GM04504 (cell line): ENCODE data around the gene PET100.

Source experiments
- DNase-seq: peaks from one replicate; pipeline ENCODE4 v3.0.0-alpha.2; 2012; ENCODE audit warnings: low read depth

The PET100 gene

DNA sequence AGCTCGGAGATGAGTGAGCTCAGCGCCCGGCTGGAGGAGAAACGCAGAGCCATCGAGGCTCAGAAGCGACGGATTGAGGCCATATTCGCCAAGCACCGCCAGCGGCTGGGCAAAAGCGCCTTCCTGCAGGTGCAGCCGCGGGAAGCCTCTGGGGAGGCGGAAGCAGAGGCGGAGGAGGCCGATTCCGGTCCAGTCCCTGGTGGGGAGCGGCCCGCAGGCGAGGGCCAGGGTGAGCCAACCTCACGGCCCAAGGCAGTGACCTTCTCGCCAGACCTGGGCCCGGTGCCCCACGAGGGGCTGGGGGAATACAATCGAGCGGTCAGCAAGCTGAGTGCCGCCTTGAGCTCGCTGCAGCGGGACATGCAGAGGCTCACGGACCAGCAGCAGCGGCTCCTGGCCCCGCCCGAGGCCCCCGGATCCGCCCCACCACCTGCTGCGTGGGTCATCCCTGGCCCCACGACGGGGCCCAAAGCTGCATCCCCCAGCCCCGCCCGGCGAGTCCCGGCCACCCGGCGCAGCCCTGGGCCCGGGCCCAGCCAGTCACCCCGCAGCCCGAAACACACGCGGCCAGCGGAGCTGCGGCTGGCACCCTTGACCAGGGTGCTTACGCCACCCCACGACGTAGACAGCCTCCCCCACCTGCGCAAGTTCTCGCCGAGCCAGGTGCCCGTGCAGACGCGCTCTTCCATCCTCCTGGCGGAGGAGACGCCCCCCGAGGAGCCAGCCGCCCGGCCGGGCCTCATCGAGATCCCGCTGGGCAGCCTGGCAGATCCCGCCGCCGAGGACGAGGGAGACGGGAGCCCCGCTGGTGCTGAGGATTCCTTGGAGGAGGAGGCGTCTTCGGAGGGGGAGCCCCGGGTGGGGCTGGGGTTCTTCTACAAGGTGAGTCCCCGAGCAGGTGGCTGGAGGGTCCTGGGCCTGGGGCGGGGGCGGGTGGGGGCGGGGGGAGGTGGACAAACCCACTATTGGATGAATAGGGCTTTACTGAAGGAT lies 17.0 kb upstream of the PET100 start:
- no peak for DNase-seq

DNA sequence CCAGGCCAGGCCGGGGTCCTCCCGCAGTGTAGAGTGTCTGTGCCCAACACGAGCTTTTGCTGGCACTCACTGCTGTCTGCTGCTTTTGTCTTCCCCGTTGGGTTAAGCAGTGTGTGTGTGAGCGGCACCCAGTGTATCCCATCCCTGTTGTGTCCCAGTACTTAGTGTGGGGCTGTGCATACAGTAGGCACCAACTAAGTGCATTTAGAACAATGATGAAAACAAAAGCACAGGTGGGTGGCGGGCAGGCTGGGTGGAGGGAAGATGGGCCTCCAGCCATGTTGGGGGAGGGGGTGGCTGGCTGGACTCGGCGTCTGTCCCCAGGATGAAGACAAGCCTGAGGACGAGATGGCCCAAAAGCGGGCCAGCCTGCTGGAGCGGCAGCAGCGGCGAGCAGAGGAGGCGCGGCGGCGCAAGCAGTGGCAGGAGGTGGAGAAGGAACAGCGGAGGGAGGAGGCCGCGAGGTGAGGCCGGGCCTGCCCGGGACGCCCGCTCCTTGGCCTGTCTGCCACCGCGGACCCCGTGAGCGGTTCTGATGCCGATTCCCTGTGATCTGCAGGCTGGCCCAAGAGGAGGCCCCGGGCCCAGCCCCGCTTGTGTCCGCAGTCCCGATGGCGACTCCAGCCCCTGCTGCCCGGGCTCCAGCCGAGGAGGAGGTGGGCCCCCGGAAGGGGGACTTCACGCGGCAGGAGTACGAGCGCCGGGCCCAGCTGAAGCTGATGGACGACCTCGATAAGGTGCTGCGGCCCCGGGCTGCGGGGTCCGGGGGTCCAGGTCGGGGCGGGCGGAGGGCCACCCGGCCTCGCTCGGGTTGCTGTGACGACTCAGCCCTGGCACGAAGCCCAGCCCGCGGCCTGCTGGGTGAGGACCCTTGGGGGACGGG lies 14.5 kb upstream of the PET100 start:
- DNase-seq = no peak

DNA sequence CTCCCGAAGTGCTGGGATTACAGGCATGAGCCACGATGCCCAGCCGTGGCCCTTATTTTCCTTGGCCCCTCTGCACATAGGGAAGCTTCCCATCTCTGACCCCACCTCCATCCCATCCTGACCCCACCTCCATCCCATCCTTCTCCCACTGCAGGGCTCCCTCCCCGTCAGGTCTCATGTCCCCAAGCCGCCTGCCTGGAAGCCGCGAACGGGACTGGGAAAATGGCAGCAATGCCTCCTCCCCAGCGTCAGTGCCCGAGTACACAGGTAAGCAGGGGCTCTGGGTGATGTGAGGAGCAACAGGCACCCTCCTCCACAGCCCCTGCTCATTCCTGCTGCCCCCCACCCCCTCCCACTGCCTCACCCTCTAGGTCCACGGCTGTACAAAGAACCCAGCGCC lies 12.4 kb upstream of the PET100 start:
- no peak for DNase-seq

DNA sequence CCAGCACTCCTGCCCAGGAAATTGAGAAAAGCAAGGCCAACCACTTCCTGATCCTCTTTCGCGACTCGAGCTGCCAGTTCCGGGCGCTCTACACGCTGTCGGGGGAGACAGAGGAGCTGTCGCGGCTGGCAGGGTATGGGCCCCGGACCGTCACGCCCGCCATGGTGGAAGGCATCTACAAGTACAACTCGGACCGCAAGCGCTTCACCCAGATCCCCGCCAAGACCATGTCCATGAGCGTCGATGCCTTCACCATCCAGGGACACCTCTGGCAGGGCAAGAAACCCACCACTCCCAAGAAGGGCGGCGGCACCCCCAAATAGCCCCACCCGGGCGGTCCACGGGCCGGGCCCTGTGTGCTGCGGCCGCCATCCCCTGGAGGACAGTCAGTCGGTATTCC lies 11.9 kb upstream of the PET100 start:
- DNase-seq = no peak

DNA sequence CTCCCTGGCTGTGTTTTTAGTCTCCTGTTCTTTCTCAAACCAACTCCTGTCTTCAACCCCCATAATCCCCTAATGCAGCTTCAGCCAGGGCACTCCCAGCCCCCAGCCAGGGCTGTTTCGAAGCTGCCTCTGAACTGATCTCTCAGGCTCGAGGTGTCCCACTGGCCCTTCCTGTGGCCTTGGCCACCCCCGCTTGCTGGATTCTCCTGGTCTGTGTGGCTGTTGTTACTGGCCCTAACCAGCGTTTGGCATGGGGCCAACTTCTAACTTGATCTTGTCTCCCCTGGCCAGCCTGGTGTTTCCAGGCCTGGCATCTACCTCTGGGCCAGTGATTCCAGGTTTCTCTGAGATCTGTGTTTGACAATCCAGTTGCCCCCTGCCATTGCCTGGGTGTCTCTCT lies 11.2 kb upstream of the PET100 start:
- no peak for DNase-seq

DNA sequence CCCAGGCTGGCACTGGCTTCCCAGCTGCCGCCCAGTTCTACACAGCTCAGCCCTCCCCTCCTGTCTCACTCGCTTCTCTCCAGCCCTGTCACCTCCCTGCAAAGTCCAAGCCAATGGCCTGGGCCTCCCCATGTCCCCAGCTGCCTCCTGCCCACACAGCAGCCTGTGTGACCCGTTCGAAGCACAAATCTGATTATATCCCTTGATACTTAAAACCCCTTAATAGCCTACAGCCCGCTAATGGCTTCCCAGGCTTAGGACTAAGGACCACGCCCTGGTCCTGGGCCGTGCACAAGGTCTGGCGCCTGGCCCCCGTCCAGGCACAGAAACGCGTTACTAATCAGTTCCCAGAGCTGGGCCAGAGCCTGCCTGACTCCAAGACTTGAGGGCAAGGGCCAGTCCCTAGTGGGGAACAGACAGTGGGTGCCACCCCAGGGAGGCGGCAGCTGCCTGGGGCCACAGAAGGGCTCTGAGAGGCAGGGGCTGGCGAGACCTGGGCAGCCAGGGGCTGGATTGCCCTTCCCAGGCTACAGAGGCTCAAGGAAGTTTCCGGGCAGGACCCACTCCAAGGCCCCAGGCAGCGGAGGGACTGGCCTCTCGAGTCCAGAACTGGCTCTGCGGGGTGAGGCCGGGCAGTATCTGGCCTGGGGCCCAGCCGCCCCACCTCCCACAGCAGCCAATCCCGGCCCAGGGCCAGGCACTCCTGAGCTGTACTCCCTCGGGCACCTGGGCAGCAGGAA lies 10.7 kb upstream of the PET100 start:
- DNase-seq = no peak

DNA sequence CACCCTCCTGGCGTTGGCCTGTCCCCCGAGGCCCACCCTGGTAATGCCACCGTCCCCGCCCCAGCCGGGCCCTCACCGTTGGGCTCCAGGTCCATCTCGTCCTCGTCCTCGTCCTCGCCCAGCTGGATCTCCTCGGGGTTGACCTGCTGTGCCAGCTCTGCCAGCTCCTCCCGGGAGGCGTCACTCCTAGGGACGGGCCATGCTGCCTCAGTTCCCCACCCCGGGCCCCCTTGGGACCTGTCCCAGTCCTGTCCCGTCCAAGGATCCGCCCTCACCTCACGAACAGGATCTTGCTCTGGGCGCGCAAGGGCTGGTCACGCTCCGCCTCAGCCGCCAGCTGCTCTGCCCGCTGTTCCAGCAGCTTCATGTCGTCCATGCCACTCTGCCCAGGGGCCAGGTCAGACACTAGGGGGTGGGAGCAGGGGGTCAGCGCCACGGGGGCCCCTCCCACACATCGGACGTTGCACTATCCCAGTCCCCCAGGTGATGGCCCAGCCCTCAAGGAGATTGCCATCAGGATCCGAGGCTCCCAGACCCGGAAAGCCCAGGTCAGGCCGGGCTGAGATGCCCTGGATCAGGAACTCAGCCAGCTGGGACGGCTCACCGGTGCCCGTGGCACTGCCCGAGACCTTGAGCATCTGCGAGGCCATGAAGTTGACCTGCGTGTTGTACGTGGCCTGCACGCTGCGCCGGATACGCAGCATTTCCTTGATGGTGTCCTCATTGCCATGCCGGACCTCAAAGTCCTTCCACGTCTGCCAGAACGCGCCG lies 9.7 kb upstream of the PET100 start:
- no peak for DNase-seq

DNA sequence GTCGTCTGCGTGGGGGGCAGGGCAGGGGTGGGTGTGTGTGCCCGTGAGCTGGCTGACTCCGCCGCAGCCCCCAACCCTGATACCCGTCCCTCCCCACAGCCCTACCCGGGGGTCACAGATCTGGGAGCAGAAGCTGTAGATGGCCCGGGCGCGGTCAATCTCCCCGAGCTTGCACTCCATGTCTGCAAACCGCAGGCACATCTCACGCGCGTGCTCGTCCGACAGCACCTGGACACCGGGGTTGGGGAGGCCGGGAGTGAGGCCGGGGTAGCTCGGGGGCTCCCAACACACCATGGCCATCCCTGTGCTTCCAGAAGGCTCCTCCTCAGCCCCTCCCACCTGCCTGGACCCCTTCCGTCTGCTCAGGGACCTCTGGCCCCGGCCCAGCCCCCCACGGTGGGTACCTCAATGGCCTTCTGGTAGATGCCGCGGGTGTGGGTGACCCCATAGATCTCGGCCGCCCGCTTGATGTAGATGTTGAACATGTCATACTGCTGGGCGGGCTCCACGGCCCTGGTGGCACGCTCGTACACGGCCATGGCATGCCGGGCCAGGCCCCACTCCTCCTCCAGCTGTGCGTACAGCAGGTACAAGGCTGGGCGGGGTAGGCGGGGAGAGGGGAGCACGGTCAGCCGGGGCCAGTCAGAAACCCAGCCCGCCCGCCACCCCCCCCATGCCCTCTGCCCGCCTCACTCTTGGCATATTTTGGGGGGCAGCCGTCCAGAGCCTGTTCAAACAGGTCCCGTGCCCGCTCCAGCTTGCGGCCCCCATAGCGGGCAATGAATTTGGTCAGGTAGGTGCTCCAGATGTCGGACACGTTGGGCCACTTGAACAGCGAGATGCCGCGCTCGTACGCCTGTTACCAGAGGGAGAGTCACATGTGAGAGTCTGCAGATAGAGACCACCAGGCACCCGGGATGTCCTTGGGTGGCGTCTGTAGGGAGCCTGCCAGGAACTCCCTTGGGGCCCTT lies 8.9 kb upstream of the PET100 start:
- no peak for DNase-seq

DNA sequence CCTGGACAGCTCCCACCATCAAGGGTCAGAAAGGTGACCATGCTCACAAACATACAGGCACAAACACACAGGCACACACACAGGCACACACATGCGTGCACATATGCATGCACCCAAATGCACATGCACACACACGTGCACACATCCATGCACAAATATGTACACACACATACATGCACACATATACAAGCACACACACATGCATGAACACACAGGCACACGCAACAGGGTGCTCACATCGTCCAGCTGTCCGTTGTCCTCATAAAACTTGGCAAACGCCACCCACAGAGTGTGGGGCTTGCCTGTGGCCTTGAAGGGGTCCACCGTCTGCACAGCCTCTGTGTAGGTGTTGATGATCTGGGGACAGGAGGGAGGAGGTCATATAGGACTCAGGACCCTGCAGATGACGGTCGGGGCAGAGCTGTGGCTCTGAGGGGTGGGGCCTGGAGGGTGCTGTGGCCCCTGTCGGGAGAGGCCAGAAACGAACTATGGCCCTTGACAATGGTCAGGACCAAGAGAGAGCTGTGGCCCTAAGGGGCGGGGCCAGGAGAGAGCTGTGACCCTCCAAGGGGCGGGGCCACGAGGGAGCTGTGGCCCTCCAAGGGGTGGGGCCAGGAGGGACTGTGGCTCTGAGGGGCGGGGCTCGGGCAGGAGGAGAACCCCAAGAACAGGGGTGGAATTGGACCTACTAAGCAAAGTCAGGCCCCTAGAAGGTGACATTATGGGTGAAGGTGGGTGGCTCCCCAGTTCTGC lies 6.5 kb upstream of the PET100 start:
- DNase-seq = no peak

DNA sequence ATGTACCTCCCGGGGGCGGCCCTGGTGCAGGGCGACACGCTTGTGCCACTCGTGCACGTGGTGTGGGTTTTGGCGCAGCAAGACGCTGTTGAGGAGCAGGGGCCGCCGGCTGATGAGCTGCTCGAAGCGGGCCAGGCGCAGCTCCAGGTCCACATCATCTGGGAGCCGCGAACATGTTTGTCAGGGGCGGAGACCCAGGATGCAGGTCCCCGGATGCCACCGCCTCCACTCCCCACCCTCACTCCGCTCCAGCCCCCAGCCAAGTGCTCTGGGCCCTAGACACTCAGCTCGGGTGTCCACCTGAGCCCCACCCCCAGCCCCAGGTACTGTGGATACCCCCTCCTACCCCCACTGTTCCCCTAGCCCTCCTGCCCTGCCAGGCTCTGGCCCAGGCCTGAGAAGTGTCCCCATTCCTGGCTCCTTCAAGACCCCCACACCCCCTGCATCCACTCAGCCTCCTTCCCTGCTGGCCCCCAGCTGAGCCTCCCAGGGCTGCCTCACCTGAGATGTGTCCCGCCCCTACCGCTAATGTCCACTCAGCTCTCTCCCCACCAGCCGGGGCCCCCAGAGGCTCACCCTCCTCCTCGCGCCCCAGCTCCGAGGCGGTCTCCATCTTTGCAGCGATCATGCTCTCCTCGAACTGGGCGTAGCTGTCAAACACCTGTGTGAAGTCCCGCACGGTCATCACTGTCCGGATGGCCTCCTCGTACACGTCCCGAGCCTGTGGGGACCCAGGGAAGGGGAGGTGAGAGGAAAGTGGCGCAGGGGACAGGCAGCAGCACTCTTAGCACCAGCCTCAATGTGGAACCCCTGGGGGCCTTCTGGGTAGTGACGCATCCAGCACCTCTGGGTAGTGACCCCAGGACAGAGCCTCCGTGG lies 5.6 kb upstream of the PET100 start:
- DNase-seq = no peak

DNA sequence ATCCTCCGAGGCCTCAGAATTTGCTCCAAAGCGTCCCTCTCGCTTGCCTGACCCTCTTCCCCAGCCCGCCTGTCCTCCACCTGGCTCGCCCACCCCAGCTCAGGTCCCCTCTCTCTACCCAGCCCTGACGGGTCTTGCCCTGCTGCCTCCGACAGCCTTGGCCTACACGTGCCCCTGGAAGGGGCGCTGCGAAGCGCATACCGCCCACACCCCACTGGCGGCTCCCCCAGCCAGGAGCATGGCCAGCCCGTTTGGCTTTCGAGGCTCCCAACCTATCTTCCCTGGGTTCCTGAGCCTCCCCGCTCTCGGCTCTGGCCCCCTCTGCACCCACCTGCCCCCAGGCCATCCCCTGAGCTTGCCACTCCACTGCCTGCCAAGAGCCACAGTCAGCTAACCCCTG lies 4.8 kb upstream of the PET100 start:
- DNase-seq = no peak

DNA sequence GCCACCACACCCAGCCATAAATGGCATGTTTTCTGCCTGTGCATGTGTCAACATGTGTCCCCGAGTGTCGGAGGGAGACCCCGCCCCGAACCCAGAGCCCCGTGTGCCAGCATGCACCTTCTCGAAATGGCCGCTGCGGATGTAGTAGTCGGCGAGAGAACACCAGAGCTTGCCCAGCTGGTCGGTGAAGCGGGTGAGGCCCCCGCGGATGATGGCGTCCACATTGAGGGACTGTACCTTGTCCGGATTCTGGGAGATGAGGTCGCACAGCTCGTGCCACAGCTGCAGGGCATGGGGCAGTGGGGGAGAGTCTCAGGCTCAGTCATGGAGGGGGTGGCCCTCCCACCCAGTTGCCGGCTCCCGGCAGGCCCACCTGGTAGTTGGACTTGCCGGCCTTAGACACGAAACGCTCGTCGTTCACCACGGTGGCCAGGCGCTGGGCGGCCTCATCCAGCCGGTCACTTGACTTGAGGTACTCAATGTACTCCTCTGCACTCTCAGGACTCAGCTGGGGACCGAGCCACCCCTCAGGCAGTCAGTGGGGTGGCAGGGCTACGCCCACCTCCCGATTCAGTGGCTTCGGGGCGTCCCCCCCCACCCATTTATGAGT lies 3.7 kb upstream of the PET100 start:
- DNase-seq = no peak

DNA sequence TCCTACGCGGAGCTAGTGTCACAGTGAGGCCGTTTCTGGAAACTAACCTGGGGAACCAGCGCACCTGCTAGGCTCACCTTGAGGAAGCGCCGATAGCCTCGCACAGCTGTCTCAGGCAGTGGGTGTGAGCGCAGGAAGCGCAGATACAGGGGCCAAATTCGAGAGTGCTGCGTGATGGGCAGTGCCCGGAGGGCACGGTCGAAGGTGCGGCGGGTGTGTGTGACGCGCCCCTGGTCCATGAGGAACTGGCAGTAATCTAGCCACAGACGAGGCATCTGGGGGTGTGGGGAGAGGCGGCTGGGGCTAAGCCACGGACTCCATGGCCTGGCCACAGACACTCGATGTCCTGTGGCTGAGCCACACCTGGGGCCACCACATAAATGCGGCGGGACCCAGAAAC lies 2.4 kb upstream of the PET100 start:
- no peak for DNase-seq

DNA sequence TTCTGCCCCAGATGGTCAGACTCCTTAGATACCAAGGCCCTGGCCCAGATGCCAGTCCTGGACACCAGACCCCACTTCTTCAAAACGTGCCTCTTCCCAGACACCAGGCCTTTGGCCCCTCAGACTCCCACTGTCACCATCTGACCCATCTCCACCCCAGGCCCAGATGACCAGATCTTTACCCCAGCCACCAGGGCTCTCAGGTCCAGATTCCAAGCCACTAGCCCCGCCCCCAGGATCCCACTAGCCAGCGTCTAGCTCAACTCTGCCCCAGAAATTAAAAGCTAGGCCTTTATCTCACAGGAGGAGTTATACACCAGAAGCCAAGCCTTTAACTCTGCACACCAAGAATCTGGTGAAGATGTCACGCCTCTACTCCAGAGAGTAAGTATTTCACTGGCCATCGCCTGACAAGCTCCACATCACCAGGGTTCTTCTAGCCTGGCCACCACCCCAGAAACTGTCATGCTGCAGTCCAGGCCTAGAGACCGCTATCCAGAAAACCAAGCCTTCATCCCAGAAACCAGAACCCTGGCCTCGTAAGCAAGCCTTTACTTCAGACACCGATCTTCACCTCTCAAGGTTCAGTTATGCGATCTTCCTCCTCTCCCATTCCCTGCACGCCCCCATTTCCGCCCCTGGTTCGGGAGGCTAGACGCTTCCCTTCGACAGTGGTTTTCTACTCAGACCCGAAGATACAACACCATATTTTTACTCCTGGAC lies 843 bp upstream of the PET100 start:
- no peak for DNase-seq

DNA sequence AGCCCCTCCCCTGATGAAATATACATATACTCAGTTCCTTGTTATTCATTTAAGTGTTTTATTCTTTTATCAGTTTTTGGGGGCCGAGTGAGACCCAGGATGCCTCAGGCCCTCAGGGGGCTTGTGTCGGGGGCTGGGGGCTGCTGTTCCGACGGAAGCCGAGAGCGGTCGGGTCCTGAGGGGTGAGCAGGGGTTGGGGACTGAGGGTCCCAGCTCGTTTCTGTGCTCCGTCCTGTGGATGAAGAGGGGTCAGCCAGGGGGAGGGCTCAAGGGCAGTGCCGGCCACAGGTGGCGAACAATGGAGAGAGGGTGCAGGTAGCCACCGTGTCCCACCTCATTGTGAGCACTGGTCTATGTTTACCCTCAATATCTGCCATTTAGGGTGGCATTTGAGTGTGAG lies 2.0 kb downstream of the PET100 start:
- DNase-seq = no peak

DNA sequence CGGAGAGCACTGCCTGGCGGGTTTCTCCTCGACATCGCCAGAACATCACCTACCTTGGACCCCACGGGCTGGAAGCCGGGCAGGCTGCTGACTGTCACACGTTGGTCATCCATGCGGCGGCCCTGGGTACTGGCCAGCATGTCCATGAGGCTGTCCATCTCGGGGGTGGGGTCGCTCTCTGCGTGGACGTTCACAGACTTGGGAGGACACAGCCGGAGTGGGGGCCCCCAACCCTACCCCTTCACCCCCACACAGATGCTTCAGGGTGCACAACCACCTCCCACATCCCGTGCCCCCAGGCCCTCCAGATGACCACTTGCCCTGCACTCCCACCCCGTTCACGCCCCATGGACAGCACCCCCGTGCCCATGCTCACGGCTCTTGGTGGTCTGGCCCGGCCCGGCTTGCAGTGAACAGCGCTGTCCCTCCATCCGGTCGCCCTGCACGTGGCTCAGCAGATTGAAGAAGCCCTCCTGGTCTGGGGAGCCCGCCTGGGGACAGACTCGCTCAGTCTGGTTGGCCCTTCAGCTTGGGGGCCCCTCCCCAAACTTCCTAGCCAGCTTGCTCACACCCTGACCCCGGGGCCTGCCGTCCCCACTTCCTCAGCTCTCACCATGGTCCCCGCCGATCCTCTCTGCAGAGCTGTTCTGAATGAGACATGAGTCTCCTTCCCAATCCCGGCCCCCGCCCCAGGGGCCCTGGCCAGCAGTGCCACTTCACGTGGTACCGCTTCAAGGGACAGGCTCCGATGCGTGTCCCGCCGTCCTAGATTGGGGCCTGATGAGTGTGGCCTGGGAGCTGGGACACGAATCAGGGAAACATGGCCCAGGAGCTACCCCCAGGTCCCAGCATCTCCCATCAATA lies 3.0 kb downstream of the PET100 start:
- no peak for DNase-seq
